NCI-H1417 treated with DMSO at 0.1 percent for 48 hours (cell line): ENCODE data around the gene MID1IP1.

Experiments
- DNase-seq: peaks from one replicate; lab custom pipeline; 2025; lab: John Stamatoyannopoulos, UW

MID1IP1 gene, protein sequence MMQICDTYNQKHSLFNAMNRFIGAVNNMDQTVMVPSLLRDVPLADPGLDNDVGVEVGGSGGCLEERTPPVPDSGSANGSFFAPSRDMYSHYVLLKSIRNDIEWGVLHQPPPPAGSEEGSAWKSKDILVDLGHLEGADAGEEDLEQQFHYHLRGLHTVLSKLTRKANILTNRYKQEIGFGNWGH

DNA sequence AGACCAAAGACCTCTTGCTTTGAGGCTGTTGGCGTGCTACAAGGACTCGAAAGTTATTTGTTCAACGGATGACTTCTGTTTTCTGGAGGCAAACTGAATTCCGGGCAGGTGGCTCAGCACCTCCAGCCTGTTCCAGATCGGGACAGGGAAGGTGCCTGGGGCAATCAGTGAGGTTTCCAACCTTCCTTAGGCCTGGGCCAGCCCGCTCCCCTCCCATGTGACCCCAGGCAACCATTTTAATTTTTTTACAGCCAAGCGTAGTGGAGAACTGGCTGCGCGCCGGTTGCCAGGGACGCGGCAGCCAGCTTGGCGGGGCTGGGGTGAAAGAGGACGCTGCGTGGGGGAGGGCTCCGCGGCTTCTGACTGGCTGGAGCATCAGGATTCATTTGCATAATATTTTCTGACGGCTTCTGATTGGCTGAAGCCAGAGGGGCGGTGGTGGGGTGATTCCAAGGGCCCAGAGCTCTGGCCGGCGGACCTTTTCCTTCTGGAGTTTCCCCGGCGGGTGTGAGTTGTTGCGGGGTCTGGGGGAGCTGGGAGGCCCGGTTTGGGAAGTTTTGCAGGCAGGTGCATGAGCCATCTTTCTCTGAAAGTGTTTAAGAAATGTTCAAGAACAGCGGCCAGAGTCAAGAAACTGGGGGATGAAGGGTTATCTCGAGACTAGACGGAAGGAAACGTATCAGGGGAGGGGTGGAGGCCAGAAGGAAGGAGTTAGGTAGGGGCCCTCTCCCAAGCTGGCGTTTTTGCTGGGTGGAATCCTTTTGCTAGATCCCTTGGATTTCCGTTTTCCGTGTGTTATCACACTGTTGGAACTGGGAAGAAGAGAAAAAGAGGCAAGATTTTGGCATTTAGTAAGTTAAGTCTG, at the start of gene MID1IP1:
TSS of gene MID1IP1 (plus strand) at position 479 of the 865 bp plus-strand sequence. CDS start 3,488 bp downstream, outside the sequence.
- no peak for DNase-seq

DNA sequence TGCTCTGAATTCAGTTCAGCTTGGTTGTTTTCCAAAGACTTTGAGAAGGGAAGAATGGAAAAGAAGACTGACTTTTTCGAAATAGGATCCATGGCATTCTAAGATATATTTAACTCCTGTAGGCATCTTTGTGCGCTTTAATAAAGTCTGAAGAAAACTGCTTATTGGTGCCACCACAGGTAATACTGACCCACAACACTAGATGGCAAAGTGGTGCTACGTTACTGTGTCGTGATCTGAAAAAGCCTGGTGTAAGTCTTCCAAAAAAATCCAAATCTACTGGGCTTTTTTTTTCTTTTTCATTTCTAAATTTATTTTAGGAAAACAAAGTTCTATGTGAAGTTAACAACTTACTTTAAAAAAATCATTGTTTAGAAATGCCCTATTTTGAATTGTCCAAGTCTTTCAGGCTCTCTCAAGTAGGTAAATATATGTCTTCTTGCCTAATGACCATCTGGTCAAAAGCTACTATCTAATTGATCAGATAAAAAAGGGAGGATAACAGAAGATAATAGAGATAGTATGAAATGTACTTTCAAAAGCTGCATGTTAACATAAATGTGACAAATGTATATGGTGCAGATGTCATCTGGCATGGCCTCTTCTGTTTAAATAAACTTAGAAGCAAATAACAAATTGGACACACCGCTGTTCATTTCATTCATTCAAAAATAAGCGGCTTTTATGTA, 47.0 kb upstream of the MID1IP1 start:
- DNase-seq, result peak; percentile 58

DNA sequence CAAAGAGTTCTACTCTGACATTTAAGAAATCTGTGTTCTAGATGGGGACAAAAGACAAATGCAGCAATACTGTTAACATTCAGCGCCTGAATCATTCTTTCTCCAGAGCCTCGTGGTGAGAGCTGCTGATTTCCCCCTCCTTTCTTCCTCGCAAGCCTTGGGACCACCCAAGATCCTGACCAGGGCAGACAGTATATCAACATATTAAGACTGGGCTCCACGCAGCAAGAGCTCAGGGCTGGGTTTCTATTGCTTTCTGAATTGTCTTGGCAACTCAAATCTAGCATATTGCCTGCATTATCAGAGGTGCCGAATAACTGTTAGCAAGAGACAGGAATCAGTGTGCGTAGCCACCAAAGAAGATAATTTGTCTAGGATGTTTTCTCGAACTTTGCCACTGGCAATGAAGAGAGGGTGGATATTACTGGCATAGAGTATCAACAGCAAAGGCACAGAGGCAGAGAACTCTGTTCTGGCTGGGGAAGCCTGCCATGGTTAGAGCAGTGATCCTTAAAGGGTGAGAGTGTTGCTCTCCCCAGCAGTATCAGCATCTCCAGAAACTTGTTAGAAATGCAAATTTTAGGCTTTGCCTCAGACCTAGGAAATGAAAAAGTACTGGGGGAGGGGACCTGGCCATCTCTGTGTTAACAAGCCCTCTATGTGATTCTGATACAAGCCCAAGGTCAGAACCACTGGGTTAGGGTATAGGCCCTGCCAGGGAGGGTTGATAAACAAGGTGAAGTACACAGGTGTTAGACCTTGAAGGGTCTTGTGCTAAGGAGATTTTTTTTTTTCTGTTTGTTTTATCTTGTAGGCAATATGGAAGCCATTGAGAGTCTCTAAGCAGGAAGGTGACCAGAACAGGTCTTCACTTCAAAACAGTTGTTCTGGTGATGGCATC, 46.2 kb upstream of the MID1IP1 start:
- no peak for DNase-seq

DNA sequence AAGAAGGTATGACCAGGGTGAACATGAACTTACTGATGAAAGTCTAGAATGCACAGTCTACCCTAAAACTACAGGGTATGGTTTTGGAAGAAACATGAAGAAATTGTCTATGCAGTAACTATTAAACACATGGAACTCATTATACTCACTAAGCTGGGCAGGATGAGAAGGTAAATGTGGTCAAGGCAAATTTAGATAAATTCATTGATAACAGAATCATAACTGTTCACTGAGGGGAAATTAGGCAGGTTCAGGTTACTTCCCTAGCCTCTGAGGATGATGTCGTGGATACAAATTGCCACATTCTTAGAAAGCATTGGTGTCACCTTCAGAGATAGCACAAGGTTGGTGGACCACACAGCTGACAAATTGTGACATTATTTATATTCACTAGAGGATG, 40.4 kb upstream of the MID1IP1 start:
- no peak for DNase-seq

DNA sequence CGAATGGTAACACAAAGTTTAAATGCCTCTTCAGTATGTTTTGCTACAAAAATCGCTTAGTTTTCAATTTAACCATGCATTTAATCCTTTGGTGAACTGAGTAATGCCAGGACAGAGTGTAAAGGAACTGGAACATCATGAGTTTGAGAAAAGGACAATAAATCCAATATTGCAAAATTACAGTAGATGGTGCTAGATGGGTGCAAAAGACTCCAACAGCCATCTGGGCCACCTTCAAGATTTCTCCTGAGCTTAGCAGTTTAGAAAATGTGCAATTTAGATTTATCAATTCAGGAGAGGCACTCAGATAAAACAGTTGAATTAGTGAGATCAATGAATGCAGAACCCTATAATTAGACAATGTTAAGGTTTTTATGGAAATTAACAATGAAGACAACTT, 33.2 kb upstream of the MID1IP1 start:
- DNase-seq, result peak; percentile 34

DNA sequence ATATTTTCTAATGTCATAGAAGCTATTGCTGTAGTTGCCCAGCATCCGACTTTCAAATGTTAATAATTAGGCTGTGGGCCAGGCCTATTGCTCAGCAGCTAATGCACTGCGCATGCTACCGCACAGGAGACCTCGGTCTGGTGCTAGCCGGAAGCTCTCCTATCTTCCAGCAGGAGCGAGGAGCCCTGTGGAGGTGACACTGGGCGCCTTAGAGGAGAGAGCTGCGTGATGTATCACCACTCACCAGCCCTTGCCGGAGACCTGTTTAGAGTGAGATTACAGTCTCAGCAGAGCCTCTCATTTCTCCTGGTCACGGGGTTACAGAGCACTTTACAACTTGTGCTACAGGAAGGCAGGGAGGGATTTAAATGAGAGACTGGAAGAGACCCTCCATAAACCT, 31.1 kb upstream of the MID1IP1 start:
- DNase-seq, result no peak

DNA sequence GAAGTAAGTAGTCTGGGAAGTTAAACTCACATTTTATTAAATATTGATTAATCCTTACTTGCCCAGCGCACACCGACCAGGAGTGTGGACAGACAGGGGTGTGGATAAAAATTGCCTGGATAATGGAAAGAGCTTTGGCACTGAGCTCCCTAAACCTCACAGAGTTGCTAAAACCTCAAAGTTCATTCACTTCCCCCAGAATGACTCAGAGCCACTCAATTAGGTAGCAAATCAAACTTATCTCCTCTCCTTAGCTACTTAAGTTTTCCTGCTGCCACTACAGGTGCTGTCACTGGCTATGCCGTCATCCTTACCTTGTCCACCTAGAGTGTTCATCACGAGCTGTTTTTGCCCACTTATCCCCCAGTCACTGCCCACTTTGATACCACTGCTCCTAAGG, 27.0 kb upstream of the MID1IP1 start:
- no peak for DNase-seq

DNA sequence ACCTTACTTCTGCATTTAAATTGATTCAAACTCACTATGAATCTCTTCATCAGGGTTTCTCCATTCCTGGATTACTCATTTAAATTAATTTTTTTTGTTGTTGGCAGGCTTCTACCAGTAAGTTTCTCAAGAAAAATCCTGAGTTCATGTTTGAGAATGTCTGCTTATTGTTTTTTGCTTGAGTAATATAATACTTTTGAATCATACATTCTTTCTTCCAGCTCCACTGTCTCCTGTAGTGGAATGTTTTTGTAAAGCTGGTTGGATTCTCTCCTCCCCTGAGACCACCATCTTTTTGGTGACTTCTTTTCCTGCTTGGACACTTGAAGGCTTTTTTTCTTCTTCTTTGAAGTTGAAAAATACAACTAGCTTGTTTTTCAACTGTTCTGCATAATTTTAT, 4.3 kb upstream of the MID1IP1 start:
- DNase-seq, result no peak

DNA sequence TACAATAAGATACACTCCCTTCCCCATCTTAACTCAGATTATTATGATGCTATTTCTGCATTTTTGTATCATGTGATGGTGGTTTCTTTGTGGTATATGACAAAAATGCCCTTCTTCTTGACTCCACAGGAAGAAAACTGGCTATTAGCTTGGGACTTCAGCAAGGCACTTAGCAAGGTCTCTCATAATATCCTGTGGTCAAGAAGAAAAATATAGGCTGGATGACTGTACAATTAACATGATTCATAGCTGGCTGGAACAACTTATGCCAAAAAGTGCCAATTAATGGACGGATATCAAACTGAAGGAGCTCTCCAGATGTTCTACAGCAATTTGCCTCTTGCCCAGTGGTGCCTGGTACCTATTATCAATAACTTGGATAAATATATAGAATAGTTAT, 2.3 kb upstream of the MID1IP1 start:
- DNase-seq, result no peak

DNA sequence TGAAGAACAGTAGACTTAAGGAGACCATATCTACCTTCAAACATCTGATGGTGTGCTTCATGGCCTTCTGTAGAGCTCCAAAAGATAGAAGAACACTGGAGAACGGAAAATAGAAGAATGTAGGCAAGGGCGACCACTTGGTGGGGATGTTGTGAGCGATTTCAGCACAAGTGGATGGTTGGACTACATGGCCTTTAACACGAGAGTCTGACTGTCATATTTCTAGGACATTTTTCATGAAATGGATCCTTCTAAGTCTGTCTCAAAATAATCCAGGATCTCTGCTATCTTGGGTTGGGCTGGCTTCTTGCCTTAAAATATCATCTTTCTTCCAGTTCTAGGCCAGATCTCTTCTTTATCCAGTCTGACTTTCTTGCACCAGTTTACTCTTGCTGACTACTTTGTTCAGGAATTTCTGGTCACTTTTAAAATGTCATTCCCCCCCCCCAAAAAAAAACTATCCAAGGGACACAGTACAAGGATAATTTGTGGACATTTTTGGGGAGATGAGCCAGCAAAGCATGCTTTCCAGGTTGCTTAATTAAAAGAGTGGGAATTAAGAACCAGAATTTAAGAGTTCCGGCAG, 1.2 kb upstream of the MID1IP1 start:
- DNase-seq, result no peak

DNA sequence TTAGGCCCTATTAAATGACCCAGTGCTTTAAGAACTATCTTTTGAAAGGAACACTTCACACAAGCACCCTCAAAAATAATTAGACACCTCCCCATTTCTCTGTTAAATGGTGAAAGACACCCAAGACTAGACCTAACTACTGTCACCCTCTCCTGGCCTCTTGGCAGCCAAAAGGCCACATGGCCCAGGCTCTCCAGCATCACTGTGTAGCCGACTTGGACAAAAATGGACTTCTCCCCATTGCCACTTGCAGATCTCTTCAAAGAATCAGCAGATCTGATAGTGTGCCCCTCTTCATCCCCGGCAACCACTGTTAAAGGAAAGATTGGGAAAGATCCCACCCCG, 2.0 kb downstream of the MID1IP1 start:
- DNase-seq, result no peak

DNA sequence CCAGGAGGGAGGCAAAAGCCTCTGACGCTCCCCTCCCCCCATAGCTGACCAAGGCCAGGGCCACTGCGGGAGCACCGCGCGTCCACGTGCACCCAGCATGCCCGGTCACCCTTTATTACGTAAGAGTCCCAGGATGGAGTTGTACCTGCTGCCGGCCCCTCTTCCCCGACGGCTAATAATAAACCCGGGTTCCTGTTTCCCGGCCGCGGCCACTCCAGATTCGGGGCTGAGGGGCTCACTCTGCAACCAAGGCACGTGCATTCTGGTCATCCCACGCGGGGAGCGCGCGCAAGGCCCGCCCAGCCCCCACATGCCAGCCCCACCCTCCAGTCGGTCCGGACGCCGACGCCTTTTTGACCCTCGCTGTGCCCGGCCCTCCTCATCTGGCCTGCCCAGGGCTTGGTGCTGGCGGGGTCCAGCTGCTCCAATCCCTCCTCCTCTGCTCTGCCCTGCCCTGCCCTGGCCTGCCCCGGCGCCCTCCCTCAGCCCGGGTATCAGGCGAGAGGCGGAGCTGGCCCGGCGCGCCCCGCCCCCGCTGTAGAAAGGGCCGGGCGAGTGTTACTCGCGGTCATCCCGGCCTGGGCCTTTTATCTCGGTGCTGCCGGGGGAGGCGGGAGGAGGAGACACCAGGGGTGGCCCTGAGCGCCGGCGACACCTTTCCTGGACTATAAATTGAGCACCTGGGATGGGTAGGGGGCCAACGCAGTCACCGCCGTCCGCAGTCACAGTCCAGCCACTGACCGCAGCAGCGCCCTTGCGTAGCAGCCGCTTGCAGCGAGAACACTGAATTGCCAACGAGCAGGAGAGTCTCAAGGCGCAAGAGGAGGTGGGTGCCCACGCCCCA, 2.6 kb downstream of the MID1IP1 start:
- peak; percentile 39 for DNase-seq

DNA sequence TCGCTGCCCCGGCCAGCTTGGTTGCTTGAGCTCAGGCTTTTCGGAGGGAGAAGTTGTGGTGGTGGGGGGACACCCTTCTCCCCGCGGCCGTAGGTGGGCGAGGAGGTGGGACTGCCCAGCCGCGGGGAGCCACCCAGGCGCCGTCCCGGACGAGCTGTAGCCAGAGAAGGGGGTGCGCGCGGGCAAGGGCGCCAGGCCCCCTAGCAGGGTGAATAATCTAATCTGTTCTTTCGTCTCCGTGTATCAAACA, 3.1 kb downstream of the MID1IP1 start:
- no peak for DNase-seq

DNA sequence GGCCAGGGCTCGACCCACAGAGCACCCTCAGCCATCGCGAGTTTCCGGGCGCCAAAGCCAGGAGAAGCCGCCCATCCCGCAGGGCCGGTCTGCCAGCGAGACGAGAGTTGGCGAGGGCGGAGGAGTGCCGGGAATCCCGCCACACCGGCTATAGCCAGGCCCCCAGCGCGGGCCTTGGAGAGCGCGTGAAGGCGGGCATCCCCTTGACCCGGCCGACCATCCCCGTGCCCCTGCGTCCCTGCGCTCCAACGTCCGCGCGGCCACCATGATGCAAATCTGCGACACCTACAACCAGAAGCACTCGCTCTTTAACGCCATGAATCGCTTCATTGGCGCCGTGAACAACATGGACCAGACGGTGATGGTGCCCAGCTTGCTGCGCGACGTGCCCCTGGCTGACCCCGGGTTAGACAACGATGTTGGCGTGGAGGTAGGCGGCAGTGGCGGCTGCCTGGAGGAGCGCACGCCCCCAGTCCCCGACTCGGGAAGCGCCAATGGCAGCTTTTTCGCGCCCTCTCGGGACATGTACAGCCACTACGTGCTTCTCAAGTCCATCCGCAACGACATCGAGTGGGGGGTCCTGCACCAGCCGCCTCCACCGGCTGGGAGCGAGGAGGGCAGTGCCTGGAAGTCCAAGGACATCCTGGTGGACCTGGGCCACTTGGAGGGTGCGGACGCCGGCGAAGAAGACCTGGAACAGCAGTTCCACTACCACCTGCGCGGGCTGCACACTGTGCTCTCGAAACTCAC, 3.6 kb downstream of the MID1IP1 start:
- DNase-seq, result no peak

DNA sequence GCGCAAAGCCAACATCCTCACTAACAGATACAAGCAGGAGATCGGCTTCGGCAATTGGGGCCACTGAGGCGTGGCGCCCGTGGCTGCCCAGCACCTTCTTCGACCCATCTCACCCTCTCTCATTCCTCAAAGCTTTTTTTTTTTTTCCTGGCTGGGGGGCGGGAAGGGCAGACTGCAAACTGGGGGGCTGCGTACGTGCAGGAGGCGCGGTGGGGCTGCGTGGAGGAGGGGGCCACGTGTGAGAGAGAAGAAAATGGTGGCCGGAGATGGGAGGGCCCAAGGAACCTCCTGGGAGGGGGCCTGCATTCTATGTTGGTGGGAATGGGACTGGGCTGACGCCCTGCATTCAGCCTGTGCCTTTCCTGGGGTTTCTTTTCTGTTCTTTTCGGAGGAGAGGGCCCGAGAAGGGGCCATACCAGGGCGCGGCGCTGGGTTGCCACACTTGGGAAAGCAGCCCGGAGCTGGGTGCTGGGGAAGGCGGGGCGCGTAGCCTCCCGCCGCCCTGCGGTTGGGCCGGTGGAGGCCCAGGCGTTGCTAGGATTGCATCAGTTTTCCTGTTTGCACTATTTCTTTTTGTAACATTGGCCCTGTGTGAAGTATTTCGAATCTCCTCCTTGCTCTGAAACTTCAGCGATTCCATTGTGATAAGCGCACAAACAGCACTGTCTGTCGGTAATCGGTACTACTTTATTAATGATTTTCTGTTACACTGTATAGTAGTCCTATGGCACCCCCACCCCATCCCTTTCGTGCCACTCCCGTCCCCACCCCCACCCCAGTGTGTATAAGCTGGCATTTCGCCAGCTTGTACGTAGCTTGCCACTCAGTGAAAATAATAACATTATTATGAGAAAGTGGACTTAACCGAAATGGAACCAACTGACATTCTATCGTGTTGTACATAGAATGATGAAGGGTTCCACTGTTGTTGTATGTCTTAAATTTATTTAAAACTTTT, 4.5 kb downstream of the MID1IP1 start:
- DNase-seq, result peak; percentile 77

DNA sequence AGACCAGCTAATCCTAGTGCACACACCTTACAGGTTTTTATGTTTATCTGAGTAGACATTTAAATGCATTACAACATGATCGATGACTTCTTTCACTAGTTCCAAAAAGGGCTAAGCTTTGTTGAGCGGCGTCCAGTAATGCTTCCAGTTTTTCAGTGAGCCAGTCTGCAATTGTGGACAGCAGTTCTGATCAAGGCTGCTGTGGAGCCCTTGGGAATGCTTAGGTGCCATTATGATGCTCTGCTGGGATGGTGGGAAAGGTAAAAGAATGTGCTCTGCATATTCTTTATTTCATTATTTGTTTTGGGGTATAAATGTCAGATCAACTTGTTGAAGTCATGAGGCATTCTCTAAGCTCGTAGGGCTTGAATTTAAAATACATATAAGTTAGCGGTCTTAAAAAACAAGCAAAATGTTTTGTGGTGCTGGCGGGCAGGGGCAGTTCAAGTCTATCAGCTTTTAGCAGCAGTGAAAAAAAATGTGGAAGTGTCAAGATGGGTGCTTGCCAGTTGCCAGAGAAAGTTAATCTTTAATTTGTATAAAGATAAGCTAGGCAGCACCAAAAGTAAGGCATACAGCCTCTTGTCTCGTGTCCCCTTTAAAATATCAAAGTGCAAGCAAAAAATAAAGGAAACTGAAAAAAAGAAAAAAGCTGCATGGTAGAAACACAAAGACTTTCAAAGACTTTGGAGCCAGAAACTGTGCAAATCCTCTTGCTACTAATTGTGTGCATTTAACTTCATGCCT, 5.8 kb downstream of the MID1IP1 start:
- no peak for DNase-seq

DNA sequence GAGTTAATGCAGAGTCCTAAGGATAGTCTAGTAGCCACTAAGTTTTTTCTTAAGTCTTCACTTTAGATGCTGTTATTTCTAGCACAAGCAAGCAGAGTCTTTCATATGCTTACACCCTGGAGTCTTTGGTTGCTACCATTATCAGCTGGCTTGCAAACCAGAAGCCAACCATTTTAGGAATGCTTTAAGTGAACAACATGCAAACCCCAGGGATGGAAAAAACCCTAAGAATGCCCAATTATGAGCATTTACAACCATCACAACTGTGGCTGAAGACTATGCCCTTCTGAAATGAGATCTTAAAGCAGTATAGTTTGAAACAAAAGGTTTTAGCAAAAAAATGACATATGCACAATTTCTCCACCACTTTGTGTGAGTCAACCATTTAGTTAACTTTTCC, 6.6 kb downstream of the MID1IP1 start:
- DNase-seq, result no peak

DNA sequence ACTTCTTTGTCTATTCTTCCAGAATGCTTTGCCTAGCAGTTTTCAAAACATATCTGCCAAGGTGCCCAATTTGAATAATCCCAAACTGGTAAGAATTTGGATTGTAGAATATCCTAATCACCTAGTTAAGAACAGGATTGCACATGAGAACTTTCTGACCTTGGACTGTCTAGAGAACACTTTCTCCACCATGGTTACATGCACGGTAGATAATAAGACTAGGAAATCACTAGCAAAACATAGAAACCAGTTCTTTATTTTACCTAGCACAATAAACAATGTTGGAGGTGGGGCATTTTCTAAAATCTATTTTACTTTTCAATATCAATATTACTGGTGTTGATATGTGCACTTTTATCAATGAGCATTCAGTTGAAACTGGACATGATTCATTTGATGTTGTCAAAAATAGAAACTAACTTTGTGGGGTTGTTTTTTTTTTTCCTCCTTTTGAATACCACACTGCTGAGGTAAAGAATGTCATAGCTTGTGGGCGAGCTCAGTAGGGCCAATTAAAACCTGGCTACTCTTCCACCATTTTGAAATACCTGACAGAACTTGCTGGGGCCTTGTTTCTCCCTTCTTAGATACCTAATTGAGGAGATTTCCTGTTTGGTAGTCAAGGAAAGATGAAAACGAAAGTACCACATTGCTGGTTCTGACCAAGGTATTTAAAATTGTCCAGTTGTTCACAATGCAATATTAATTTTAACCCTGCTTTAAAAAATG, 10.4 kb downstream of the MID1IP1 start:
- DNase-seq, result no peak
